MM.1S (cell line): ENCODE measurements around the gene PLEKHM3.

Experiments
- DNase-seq: peaks from one replicate; pipeline ENCODE4 v3.0.0-alpha.2; 2015
- H2AFZ ChIP-seq: fragments of 300-600 bp; sonication (generic); 2 replicates; pipeline ENCODE4 v1.6.0; 2016; ENCODE audit warnings: antibody characterized with exemption, low read length
- H3F3A ChIP-seq: fragments of 300-600 bp; sonication (generic); 2 replicates; pipeline ENCODE4 v1.6.1; 2016; ENCODE audit warnings: mild to moderate bottlenecking, antibody characterized with exemption, low read length, moderate library complexity, mixed read lengths; ENCODE audit not compliant: insufficient read depth
- H3K27ac ChIP-seq: fragments of 300-600 bp; sonication (generic); 2 replicates; pipeline ENCODE4 v1.5.1; 2016; ENCODE audit warnings: mild to moderate bottlenecking, low read length
- H3K27me3 ChIP-seq: fragments of 300-600 bp; sonication (generic); replicated peaks from 2 replicates; pipeline ENCODE4 v1.6.0; 2016; ENCODE audit warnings: low read length; ENCODE audit not compliant: insufficient read depth
- H3K36me3 ChIP-seq: fragments of 300-600 bp; sonication (generic); replicated peaks from 2 replicates; pipeline ENCODE4 v1.6.1; 2016; ENCODE audit warnings: mild to moderate bottlenecking, low read length, mixed read lengths; ENCODE audit not compliant: insufficient read depth
- H3K4me1 ChIP-seq: fragments of 300-600 bp; sonication (generic); 2 replicates; pipeline ENCODE4 v1.6.1; 2016; ENCODE audit warnings: low read length, mixed read lengths
- H3K4me2 ChIP-seq: fragments of 300-600 bp; sonication (generic); 2 replicates; pipeline ENCODE4 v1.6.0; 2016; ENCODE audit warnings: low read depth, low read length
- H3K4me3 ChIP-seq: fragments of 300-600 bp; sonication (generic); 2 replicates; pipeline ENCODE4 v1.5.1; 2016; ENCODE audit warnings: low read length, mixed read lengths
- H3K79me2 ChIP-seq: fragments of 300-600 bp; sonication (generic); 2 replicates; pipeline ENCODE4 v1.6.1; 2016; ENCODE audit warnings: mixed run types, low read length, mixed read lengths
- H3K9ac ChIP-seq: fragments of 300-600 bp; sonication (generic); 2 replicates; pipeline ENCODE4 v1.6.1; 2016; ENCODE audit warnings: low read length, mixed read lengths
- H3K9me2 ChIP-seq: fragments of 300-600 bp; sonication (generic); replicated peaks from 2 replicates; pipeline ENCODE4 v1.6.1; 2016; ENCODE audit warnings: mild to moderate bottlenecking, low read length, mixed read lengths; ENCODE audit not compliant: insufficient read depth
- H3K9me3 ChIP-seq: fragments of 300-600 bp; sonication (generic); replicated peaks from 2 replicates; pipeline ENCODE4 v1.6.1; 2016; ENCODE audit warnings: mild to moderate bottlenecking, low read length, mixed read lengths; ENCODE audit not compliant: insufficient read depth
- H4K20me1 ChIP-seq: fragments of 300-600 bp; sonication (generic); 2 replicates; pipeline ENCODE4 v1.6.1; 2016; ENCODE audit warnings: mild to moderate bottlenecking, low read length, moderate library complexity, mixed read lengths; ENCODE audit not compliant: insufficient read depth
- EZH2 ChIP-seq: fragments of 300-600 bp; sonication (generic); optimal IDR thresholded peaks from 2 replicates; pipeline ENCODE3; 2017; ENCODE audit warnings: low read depth, mild to moderate bottlenecking, antibody characterized with exemption, low read length, mixed read lengths
- EZH2phosphoT487 ChIP-seq: fragments of 300-600 bp; sonication (generic); IDR thresholded peaks from 2 replicates; pipeline ENCODE4 v1.6.1; 2018; ENCODE audit warnings: antibody characterized with exemption, low read length
- TF ChIP-seq, protein P1 (sequence below): fragments of 300-600 bp; sonication (generic); IDR thresholded peaks from 2 replicates; pipeline ENCODE4 v1.5.1; 2016; ENCODE audit warnings: antibody characterized with exemption, low read length, mixed read lengths

PLEKHM3 gene

DNA sequence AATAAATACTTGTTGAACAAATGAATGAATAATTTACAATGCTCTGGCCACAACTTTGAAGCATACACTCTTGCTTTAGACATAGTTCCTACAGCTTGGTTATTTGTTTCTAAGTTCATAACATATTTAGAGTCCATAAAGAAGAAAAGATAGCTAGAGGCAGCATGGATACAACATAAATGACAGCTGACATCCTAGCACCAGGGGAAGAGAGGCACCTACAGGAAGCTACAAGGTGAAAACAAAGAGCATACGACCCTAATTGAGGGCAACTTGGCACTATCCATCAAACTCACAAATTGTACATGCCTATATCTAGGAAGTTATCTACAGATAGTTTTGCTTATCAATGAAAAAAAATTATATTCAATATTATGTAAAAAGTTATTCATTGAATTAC lies 88.9 kb downstream of the PLEKHM3 start:
- Histone ChIP-seq H3K27me3 (no peaks in the 10 kb centered on the region), H3K4me3 (no peak overlapping the region), H3K27ac (no peak overlapping the region), H3K36me3 (no peaks in the 10 kb centered on the region), H3K9me2 (no peaks in the 10 kb centered on the region), H3K79me2 (no peaks in the 10 kb centered on the region), H3F3A (no peaks in the 10 kb centered on the region), H3K4me2 (no peak overlapping the region), H3K4me1 (no peaks in the 10 kb centered on the region), H3K9ac (no peak overlapping the region), H4K20me1 (no peaks in the 10 kb centered on the region), H2AFZ (no peak overlapping the region), H3K9me3 (no peaks in the 10 kb centered on the region)
- TF ChIP-seq EZH2, result no peak
- no peak for DNase-seq

DNA sequence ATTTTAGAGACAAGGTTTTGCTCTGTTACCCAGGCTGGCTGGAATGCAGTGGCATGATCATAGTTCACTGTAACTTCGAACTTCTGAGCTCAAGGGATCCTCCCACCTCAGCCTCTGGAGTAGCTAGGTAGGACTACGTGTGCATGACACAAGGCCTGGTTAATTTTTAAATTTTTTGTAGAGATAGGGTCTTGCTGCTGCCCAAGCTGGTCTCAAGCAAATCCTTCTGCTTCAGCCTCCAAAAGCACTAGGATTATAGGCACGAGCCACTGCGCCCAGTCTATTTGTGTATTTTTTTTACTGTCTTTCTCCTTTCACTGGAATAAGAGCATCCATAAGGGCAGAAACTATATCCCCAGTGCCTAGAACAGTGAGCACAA lies 89.3 kb downstream of the PLEKHM3 start:
- no peaks in the 10 kb centered on the region for H3K9me2 ChIP-seq
- H3K27ac ChIP-seq, result no peak overlapping the region
- no peak for DNase-seq
- no peaks in the 10 kb centered on the region for H3K36me3 ChIP-seq
- H3F3A ChIP-seq, result no peaks in the 10 kb centered on the region
- H4K20me1 ChIP-seq, result no peaks in the 10 kb centered on the region
- no peaks in the 10 kb centered on the region for H3K79me2 ChIP-seq
- TF ChIP-seq, protein P1, sequence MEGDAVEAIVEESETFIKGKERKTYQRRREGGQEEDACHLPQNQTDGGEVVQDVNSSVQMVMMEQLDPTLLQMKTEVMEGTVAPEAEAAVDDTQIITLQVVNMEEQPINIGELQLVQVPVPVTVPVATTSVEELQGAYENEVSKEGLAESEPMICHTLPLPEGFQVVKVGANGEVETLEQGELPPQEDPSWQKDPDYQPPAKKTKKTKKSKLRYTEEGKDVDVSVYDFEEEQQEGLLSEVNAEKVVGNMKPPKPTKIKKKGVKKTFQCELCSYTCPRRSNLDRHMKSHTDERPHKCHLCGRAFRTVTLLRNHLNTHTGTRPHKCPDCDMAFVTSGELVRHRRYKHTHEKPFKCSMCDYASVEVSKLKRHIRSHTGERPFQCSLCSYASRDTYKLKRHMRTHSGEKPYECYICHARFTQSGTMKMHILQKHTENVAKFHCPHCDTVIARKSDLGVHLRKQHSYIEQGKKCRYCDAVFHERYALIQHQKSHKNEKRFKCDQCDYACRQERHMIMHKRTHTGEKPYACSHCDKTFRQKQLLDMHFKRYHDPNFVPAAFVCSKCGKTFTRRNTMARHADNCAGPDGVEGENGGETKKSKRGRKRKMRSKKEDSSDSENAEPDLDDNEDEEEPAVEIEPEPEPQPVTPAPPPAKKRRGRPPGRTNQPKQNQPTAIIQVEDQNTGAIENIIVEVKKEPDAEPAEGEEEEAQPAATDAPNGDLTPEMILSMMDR, result no peak
- no peak for TF ChIP-seq EZH2phosphoT487
- no peak for TF ChIP-seq EZH2
- no peak overlapping the region for H3K4me2 ChIP-seq
- H3K9me3 ChIP-seq, result no peaks in the 10 kb centered on the region
- H3K9ac ChIP-seq, result no peak overlapping the region
- H2AFZ ChIP-seq, result no peak overlapping the region
- H3K4me3 ChIP-seq, result no peak overlapping the region
- H3K4me1 ChIP-seq, result no peaks in the 10 kb centered on the region
- H3K27me3 ChIP-seq, result no peaks in the 10 kb centered on the region

DNA sequence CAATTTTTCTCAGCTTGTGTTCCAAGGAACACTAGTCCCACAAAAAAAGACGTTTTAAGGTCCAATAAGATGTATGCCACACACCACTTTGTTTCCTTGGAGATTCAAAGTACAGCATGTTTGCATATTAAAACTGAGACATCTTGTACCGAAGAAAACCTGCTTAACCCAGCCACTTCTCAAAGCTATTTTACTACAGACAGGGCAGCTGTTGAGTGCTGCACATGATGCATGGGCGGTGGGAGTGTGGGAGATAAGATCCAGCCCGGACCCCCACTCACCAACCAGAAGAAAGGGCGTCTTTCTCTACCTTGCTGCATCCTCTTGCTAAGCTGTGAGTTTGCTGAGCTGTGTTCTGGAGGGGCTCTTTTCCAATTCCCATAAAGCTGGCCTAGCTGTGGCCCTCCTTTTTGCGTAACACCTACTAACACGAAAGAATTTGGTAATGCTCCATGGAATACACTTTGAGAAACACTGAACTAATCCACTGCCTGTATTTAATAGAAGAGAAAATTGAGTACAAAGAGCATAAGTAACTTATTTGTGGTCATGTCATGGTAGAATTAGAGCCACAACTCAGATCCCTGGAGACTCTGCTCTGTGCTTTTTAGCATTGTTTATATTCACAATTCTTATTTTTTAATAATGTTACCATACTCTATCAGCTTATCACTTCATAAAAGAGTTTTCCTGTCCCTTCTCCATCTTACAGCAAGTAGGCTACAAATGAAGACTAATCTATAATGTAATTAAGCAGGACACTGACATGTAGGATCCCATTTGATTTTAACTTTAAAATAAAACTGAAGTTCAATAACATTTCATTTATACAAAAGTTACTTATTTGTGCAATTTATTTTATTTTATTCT lies 90.0 kb downstream of the PLEKHM3 start:
- TF ChIP-seq EZH2 (no peak), EZH2phosphoT487 (no peak)
- TF ChIP-seq, protein P1, result no peak
- H3K4me1 ChIP-seq, result no peaks in the 10 kb centered on the region
- H3K9ac ChIP-seq, result no peak overlapping the region
- H3K4me2 ChIP-seq, result no peak overlapping the region
- no peaks in the 10 kb centered on the region for H3K36me3 ChIP-seq
- H3K9me3 ChIP-seq, result no peaks in the 10 kb centered on the region
- H4K20me1 ChIP-seq, result no peaks in the 10 kb centered on the region
- no peak overlapping the region for H3K4me3 ChIP-seq
- no peaks in the 10 kb centered on the region for H3K9me2 ChIP-seq
- no peaks in the 10 kb centered on the region for H3F3A ChIP-seq
- no peaks in the 10 kb centered on the region for H3K79me2 ChIP-seq
- H3K27me3 ChIP-seq, result no peaks in the 10 kb centered on the region
- no peak overlapping the region for H2AFZ ChIP-seq
- H3K27ac ChIP-seq, result no peak overlapping the region
- no peak for DNase-seq

DNA sequence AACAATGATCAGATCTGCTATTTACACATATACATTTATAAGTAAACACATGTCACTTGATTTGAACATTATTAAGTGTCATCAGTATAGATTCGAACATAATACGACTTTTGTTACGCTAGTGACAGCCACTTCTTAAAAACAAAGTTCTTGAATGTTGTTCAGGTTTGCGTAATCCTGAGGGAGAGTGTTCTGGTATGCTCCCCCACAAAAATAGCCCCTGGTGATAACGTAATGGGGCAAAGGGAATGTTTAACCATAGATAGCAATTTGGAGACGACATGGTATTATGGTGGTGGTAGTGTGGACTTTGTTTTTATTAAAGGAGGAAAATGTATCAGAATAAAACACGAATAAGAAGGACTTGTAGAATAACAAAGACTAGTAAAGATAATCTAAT lies 90.6 kb downstream of the PLEKHM3 start:
- H3K4me1 ChIP-seq, result no peaks in the 10 kb centered on the region

More for the DNA sequence above, 90.6 kb downstream of the PLEKHM3 start:
- H3F3A ChIP-seq, result no peaks in the 10 kb centered on the region
- no peak overlapping the region for H3K9ac ChIP-seq
- TF ChIP-seq, protein P1, result no peak
- no peak for TF ChIP-seq EZH2phosphoT487
- TF ChIP-seq EZH2, result no peak
- no peak overlapping the region for H3K4me2 ChIP-seq
- H3K9me3 ChIP-seq, result no peaks in the 10 kb centered on the region
- no peak overlapping the region for H3K27ac ChIP-seq
- no peaks in the 10 kb centered on the region for H4K20me1 ChIP-seq
- no peaks in the 10 kb centered on the region for H3K79me2 ChIP-seq
- no peaks in the 10 kb centered on the region for H3K36me3 ChIP-seq
- DNase-seq, result no peak
- no peaks in the 10 kb centered on the region for H3K9me2 ChIP-seq
- no peak overlapping the region for H3K4me3 ChIP-seq
- no peaks in the 10 kb centered on the region for H3K27me3 ChIP-seq
- H2AFZ ChIP-seq, result no peak overlapping the region
